ENCODE data around the gene FAM13A.

GRCh38 chr4:88690355-88690754 is 366.6 kb downstream of the FAM13A start:
- no peak for TF ChIP-seq POLR2A (IDR thresholded peaks at IDR 0.05)
- TF ChIP-seq, protein P1, sequence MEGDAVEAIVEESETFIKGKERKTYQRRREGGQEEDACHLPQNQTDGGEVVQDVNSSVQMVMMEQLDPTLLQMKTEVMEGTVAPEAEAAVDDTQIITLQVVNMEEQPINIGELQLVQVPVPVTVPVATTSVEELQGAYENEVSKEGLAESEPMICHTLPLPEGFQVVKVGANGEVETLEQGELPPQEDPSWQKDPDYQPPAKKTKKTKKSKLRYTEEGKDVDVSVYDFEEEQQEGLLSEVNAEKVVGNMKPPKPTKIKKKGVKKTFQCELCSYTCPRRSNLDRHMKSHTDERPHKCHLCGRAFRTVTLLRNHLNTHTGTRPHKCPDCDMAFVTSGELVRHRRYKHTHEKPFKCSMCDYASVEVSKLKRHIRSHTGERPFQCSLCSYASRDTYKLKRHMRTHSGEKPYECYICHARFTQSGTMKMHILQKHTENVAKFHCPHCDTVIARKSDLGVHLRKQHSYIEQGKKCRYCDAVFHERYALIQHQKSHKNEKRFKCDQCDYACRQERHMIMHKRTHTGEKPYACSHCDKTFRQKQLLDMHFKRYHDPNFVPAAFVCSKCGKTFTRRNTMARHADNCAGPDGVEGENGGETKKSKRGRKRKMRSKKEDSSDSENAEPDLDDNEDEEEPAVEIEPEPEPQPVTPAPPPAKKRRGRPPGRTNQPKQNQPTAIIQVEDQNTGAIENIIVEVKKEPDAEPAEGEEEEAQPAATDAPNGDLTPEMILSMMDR (IDR thresholded peaks at IDR 0.05 in 8 of 11, conservative IDR thresholded peaks at IDR 0.05 in 3 of 11): no peak
- TF ChIP-seq POLR2AphosphoS5 (IDR thresholded peaks at IDR 0.05): no peak
